Thoracic aorta (tissue), 2 donors: ENCODE data around the gene EPB42. TPM values are rescaled to one million over a fixed set of nuclear protein-coding genes. Genes with fewer than 3 reads are reported as not detected.
A peak's percentile ranks its signal among the peaks of the same experiment; 100 is the strongest.

Experiments
- ATAC-seq: fragments of 150-250 bp; one replicate; pipeline ENCODE4 v1.8.0; 2017; ENCODE audit warnings: low read depth; ENCODE audit not compliant: insufficient number of reproducible peaks, low FRiP score
- DNase-seq: peaks from one replicate; pipeline ENCODE4 v3.0.0-alpha.2; 2020; ENCODE audit warnings: low spot score
- H3K27ac ChIP-seq, 2 donors: fragments of 200-600 bp; sonication (generic); 1 replicate in 1 of 2; 2 replicates in 1 of 2; pipeline ENCODE4 v1.5.1; 2016; ENCODE audit warnings: mild to moderate bottlenecking in 2 of 2, moderate library complexity in 2 of 2
- H3K27me3 ChIP-seq: fragments of 200-600 bp; sonication (generic); replicated peaks from 2 replicates; pipeline ENCODE4 v1.6.0; 2016; ENCODE audit warnings: mild to moderate bottlenecking; ENCODE audit not compliant: insufficient read depth
- H3K36me3 ChIP-seq: fragments of 200-600 bp; sonication (generic); one replicate; pipeline ENCODE4 v1.5.1; 2016
- H3K4me1 ChIP-seq, 2 donors: fragments of 200-600 bp; sonication (generic); 1 replicate in 1 of 2; 2 replicates in 1 of 2; pipeline versions ENCODE4 v1.5.1 to v1.6.0; 2016; ENCODE audit warnings: low read depth in 2 of 2, mild to moderate bottlenecking in 1 of 2; ENCODE audit not compliant: control insufficient read depth in 1 of 2
- H3K4me3 ChIP-seq: fragments of 200-600 bp; sonication (generic); 2 replicates; pipeline ENCODE4 v1.5.1; 2016; ENCODE audit warnings: mild to moderate bottlenecking
- H3K9me3 ChIP-seq: fragments of 200-600 bp; sonication (generic); 2 replicates; pipeline ENCODE4 v1.5.1; 2016
- total RNA-seq, 2 donors: library from RNA; depleted of rRNA; stranded (reverse); fragments of >200 nt; gene quantifications; one replicate each; pipeline versions ENCODE4 v1.1.0 to v1.2.3, GENCODE V29; 2016
- TF ChIP-seq, protein P1 (sequence below): fragments of 200-600 bp; sonication (generic); IDR thresholded peaks from one replicate; pipeline ENCODE4 v1.5.1; 2019; ENCODE audit warnings: antibody characterized with exemption

Gene EPB42
- total RNA-seq, 2 donors from 2014 or later, result not detected

DNA sequence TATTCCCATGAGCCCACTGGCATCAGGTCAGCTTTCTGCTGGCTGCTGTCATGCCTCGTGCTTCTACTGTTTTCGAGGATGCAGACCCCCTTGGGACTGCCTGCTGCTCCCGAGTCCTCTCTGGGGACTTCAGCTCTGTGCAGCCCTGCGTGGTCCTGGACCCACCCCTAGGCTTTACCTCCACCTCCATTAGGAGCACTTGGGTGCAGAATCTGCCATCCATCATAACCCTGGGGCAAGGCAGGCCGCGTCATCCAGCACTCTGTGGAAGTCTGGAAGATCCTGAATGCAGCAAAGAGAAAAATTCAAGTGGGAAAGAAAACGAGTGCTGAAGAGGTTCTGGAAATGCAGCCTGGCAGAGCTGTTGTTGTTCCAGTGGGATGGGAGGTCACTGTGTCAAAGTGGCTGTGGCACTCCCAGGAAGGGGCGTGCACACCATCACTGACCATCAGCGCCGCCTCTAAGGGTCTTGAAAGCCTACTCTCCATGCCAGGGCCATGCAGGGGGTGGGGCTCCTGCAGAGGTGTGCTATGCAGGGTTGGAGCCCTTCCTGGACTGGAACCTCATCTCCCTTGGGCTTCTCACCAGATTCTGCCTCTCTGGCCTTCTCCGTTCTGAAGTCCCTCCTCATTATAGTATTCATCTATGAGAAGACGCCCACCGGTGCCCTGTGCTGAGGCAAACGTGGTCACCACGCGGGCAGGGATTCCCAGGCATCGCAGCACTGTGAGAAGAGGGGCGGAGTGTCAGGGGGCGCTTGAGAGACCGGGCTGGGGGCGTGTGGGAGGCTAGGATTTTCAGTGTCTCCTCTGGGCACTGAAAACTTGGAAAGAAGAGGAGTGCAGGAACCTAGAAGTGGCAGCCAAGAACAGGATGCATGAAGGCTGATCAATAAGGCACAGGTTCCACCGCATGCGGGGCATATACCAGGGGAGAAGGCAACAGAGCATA, 12.5 kb downstream of the EPB42 start:
- Histone ChIP-seq H3K9me3 (no peaks in the 10 kb centered on the region), H3K4me1 (no peaks in the 10 kb centered on the region), H3K27ac (no peak overlapping the region), H3K36me3 (no peaks in the 10 kb centered on the region), H3K27me3 (no peaks in the 10 kb centered on the region), H3K4me3 (no peak overlapping the region)
- TF ChIP-seq, protein P1, sequence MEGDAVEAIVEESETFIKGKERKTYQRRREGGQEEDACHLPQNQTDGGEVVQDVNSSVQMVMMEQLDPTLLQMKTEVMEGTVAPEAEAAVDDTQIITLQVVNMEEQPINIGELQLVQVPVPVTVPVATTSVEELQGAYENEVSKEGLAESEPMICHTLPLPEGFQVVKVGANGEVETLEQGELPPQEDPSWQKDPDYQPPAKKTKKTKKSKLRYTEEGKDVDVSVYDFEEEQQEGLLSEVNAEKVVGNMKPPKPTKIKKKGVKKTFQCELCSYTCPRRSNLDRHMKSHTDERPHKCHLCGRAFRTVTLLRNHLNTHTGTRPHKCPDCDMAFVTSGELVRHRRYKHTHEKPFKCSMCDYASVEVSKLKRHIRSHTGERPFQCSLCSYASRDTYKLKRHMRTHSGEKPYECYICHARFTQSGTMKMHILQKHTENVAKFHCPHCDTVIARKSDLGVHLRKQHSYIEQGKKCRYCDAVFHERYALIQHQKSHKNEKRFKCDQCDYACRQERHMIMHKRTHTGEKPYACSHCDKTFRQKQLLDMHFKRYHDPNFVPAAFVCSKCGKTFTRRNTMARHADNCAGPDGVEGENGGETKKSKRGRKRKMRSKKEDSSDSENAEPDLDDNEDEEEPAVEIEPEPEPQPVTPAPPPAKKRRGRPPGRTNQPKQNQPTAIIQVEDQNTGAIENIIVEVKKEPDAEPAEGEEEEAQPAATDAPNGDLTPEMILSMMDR, result no peak
- ATAC-seq (no peak), DNase-seq (no peak)

GRCh38 chr15:43207024-43207423, 13.8 kb downstream of the EPB42 start:
- no peak overlapping the region for H3K4me3 ChIP-seq
- DNase-seq (no peak), ATAC-seq (no peak)
- H3K4me1 ChIP-seq, result no peaks in the 10 kb centered on the region
- no peak overlapping the region for H3K27ac ChIP-seq
- H3K9me3 ChIP-seq, result no peaks in the 10 kb centered on the region
- no peaks in the 10 kb centered on the region for H3K36me3 ChIP-seq
- H3K27me3 ChIP-seq, result no peaks in the 10 kb centered on the region
- TF ChIP-seq, protein P1, result no peak

GRCh38 chr15:43206054-43206453, 14.8 kb downstream of the EPB42 start:
- DNase-seq, result no peak

DNA sequence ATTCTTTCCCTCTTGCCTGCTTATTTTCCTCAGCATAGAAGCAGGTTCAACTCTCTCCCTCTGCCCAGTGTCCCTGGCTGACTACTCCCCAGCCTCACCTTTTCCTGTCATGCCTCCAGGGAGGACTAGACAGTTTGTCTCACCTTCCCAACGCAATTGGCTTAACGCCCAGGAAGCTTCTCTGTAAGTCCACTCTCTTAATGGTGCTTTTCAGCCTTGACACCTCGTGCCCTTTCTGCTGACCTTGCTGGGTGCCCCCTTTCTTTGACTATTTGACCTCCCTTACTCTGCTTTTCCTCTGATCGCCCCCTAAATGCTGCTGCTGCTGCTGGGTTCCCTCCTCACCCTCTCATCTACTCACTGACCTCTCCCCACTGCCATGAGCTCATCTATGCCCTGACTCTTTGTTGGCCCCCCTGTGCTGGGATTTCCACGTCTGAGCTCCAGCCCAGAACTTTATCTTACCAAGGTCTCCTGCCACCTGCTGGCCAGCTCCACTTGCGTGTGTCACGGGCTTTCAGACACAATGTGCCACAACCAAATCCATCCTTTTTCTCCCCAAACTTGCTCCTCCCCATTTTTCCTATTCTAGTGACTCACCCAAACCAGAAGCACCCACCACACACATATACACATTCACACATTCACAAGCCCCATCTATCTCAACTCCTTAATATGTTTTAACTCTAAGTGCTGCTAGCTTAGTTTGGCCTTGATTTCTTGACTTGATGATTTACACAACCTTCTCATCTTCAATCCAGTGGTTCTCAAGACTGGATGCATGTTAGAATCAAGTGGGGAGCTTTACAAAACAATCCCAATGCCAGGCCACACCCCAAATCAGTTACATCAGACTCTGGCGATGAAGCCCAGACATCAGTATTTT, 16.6 kb downstream of the EPB42 start:
- ATAC-seq (no peak), DNase-seq (no peak)
- Histone ChIP-seq H3K27me3 (no peaks in the 10 kb centered on the region), H3K4me1 (no peaks in the 10 kb centered on the region), H3K9me3 (no peaks in the 10 kb centered on the region), H3K36me3 (no peaks in the 10 kb centered on the region), H3K4me3 (no peak overlapping the region), H3K27ac (no peak overlapping the region)
- TF ChIP-seq, protein P1, result peak; percentile 49

More at GRCh38 chr15:43206054-43206453, 14.8 kb downstream of the EPB42 start:
- no peaks in the 10 kb centered on the region for H3K9me3 ChIP-seq
- no peak overlapping the region for H3K27ac ChIP-seq
- no peak for ATAC-seq
- no peaks in the 10 kb centered on the region for H3K36me3 ChIP-seq
- H3K4me1 ChIP-seq, result no peaks in the 10 kb centered on the region
- no peaks in the 10 kb centered on the region for H3K27me3 ChIP-seq
- TF ChIP-seq, protein P1, result no peak
- H3K4me3 ChIP-seq, result no peak overlapping the region
